SK-N-SH treated with all-trans-retinoic acid at 6 μM for 48 hours (cell line): Measurements from ENCODE around the gene DLAT.

Experiments
- ARNTL ChIP-seq: fragments of 450-650 bp; formaldehyde crosslinking; IDR thresholded peaks from 2 replicates; pipeline ENCODE4 v1.5.0; 2020; ENCODE audit warnings: low read depth, mild to moderate bottlenecking, moderate library complexity, borderline replicate concordance
- BACH2 ChIP-seq: fragments of 250-450 bp; sonication (Bioruptor Pico); IDR thresholded peaks from 2 replicates; pipeline ENCODE4 v1.9.0; 2021; ENCODE audit warnings: mild to moderate bottlenecking, borderline replicate concordance
- ISL1 ChIP-seq: fragments of 250-450 bp; sonication (Bioruptor Pico); IDR thresholded peaks from 2 replicates; pipeline ENCODE4 v2.1.2; 2022; ENCODE audit warnings: mild to moderate bottlenecking, moderate library complexity
- PATZ1 ChIP-seq: fragments of 250-450 bp; sonication (Bioruptor Pico); IDR thresholded peaks from 2 replicates; pipeline ENCODE4 v1.8.0; 2020; ENCODE audit warnings: mild to moderate bottlenecking, moderate library complexity, borderline replicate concordance
- PPARA ChIP-seq: fragments of 250-450 bp; sonication (Bioruptor Pico); IDR thresholded peaks from 2 replicates; pipeline ENCODE4 v1.5.0; 2020; ENCODE audit warnings: mild to moderate bottlenecking, borderline replicate concordance
- RARB ChIP-seq: fragments of 250-450 bp; sonication (Bioruptor Pico); IDR thresholded peaks from 2 replicates; pipeline ENCODE4 v1.8.0; 2021; ENCODE audit warnings: mild to moderate bottlenecking, moderate library complexity
- ZNF70 ChIP-seq: fragments of 450-650 bp; formaldehyde crosslinking; IDR thresholded peaks from 2 replicates; pipeline ENCODE4 v1.5.0; 2020; ENCODE audit warnings: mild to moderate bottlenecking, moderate library complexity
- ZNF8 ChIP-seq: fragments of 450-650 bp; formaldehyde crosslinking; IDR thresholded peaks from 2 replicates; pipeline ENCODE4 v1.5.0; 2020; ENCODE audit warnings: mild to moderate bottlenecking, moderate library complexity
- TF ChIP-seq, protein P1 (sequence below): fragments of 250-450 bp; sonication (Bioruptor Pico); IDR thresholded peaks from 2 replicates; pipeline ENCODE4 v1.5.0; 2020; ENCODE audit warnings: mild to moderate bottlenecking, moderate library complexity

GRCh38 chr11:112013497-112014164 lies 11.6 kb upstream of the DLAT start:
- no peak for TF ChIP-seq PPARA
- no peak for TF ChIP-seq ARNTL (CRISPR knock-in tag)
- no peak for TF ChIP-seq BACH2
- no peak for TF ChIP-seq ISL1 (CRISPR knock-in tag)
- TF ChIP-seq ZNF8 (CRISPR knock-in tag), result no peak
- TF ChIP-seq, protein P1, sequence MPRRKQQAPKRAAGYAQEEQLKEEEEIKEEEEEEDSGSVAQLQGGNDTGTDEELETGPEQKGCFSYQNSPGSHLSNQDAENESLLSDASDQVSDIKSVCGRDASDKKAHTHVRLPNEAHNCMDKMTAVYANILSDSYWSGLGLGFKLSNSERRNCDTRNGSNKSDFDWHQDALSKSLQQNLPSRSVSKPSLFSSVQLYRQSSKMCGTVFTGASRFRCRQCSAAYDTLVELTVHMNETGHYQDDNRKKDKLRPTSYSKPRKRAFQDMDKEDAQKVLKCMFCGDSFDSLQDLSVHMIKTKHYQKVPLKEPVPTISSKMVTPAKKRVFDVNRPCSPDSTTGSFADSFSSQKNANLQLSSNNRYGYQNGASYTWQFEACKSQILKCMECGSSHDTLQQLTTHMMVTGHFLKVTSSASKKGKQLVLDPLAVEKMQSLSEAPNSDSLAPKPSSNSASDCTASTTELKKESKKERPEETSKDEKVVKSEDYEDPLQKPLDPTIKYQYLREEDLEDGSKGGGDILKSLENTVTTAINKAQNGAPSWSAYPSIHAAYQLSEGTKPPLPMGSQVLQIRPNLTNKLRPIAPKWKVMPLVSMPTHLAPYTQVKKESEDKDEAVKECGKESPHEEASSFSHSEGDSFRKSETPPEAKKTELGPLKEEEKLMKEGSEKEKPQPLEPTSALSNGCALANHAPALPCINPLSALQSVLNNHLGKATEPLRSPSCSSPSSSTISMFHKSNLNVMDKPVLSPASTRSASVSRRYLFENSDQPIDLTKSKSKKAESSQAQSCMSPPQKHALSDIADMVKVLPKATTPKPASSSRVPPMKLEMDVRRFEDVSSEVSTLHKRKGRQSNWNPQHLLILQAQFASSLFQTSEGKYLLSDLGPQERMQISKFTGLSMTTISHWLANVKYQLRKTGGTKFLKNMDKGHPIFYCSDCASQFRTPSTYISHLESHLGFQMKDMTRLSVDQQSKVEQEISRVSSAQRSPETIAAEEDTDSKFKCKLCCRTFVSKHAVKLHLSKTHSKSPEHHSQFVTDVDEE (CRISPR knock-in tag), result no peak
- TF ChIP-seq PATZ1 (CRISPR knock-in tag), result no peak
- no peak for TF ChIP-seq RARB
- no peak for TF ChIP-seq ZNF70 (CRISPR knock-in tag)
